ENCODE data around the gene ERAS. TPM values are rescaled to one million over a fixed set of nuclear protein-coding genes. Genes with fewer than 3 reads are reported as not detected.

The ERAS gene
- total RNA-seq, 6 donors from 2014 or later, result not detected

GRCh38 chrX:48833542-48834138 lies 7.3 kb downstream of the ERAS start:
- WGBS, 2 donors, result 33 to 48% methylated on average over 9 of the region's 9 CpGs

GRCh38 chrX:48834383-48834709 lies 8.0 kb downstream of the ERAS start:
- ATAC-seq (ENCODE audit: low FRiP score in 2 of 2) (peak in 1 of 2 donors; percentile 45), DNase-seq (no peak)
- no peaks in the 10 kb centered on the region for H3K9me3 ChIP-seq
- no peak overlapping the region for H3K27ac ChIP-seq
- H3K36me3 ChIP-seq, result no peaks in the 10 kb centered on the region
- 26 to 60% methylated on average over 1 to 7 of the region's 7 CpGs for WGBS, 2 donors
- H3K4me1 ChIP-seq, result peaks cover 0 to 14% (median 0%) of the 10 kb centered on the region in 4 donors
- peaks cover 0 to 26% (median 2%) of the 10 kb centered on the region in 4 donors for H3K27me3 ChIP-seq
- no peak for TF ChIP-seq POLR2AphosphoS5 (IDR thresholded peaks at IDR 0.05)
- TF ChIP-seq POLR2A (IDR thresholded peaks at IDR 0.05), result no peak
- TF ChIP-seq CTCF (IDR thresholded peaks at IDR 0.05), result no peak
- TF ChIP-seq EP300 (IDR thresholded peaks at IDR 0.05), result no peak
- no peak overlapping the region for H3K4me3 ChIP-seq

More at GRCh38 chrX:48833542-48834138, 7.3 kb downstream of the ERAS start:
- DNase-seq (no peak), ATAC-seq (ENCODE audit: low FRiP score in 2 of 2) (no peak)
- Histone ChIP-seq H3K9me3 (no peaks in the 10 kb centered on the region), H3K27me3 (peaks cover 0 to 26% (median 2%) of the 10 kb centered on the region in 4 donors), H3K27ac (no peak overlapping the region), H3K4me3 (no peak overlapping the region), H3K4me1 (peaks cover 0 to 14% (median 0%) of the 10 kb centered on the region in 4 donors), H3K36me3 (no peaks in the 10 kb centered on the region)
- no peak for TF ChIP-seq EP300 (IDR thresholded peaks at IDR 0.05)
- no peak for TF ChIP-seq POLR2AphosphoS5 (IDR thresholded peaks at IDR 0.05)
- no peak for TF ChIP-seq POLR2A (IDR thresholded peaks at IDR 0.05)
- no peak for TF ChIP-seq CTCF (IDR thresholded peaks at IDR 0.05)

- Histone ChIP-seq H3K27ac (no peak within 1 kb of the TSS), H3K27me3 (peaks cover 0 to 26% (median 2%) of the 10 kb centered on the region in 4 donors), H3K9me3 (no peaks in the 10 kb centered on the region), H3K36me3 (no peaks in the 10 kb centered on the region), H3K4me3 (peak within 1 kb of the TSS in 3 of 4 donors; percentile 15 to 41 (median 22)), H3K4me1 (peaks cover 0 to 14% (median 0%) of the 10 kb centered on the region in 4 donors)
- 49 to 79% methylated on average over 2 to 26 of the region's 35 CpGs for WGBS, 2 donors
- peak in 1 of 2 donors; percentile 65 for DNase-seq
- TF ChIP-seq POLR2AphosphoS5 (IDR thresholded peaks at IDR 0.05) (no peak), CTCF (IDR thresholded peaks at IDR 0.05) (no peak), EP300 (IDR thresholded peaks at IDR 0.05) (no peak), POLR2A (IDR thresholded peaks at IDR 0.05) (no peak)
- no peak for ATAC-seq (ENCODE audit: low FRiP score in 2 of 2)
These were observed 9.4 kb downstream of the ERAS start, which contains the start of gene PCSK1N for GRCh38 chrX:48835524-48836329. PCSK1N (minus strand) TSS chrX:48835610; CDS start chrX:48835532, 78 bp downstream.

GRCh38 chrX:48839686-48840085 lies 13.4 kb downstream of the ERAS start:
- 71 to 77% methylated on average over 5 to 10 of the region's 10 CpGs for WGBS, 2 donors
- ATAC-seq (ENCODE audit: low FRiP score in 2 of 2), result no peak
- peaks cover 0 to 10% (median 2%) of the 10 kb centered on the region in 4 donors for H3K27me3 ChIP-seq
- H3K27ac ChIP-seq, result no peak overlapping the region
- TF ChIP-seq POLR2A (IDR thresholded peaks at IDR 0.05) (no peak), EP300 (IDR thresholded peaks at IDR 0.05) (no peak), POLR2AphosphoS5 (IDR thresholded peaks at IDR 0.05) (no peak), CTCF (IDR thresholded peaks at IDR 0.05) (no peak)
- DNase-seq, result no peak
- H3K36me3 ChIP-seq, result no peaks in the 10 kb centered on the region
- H3K9me3 ChIP-seq, result no peaks in the 10 kb centered on the region
- H3K4me1 ChIP-seq, result peaks cover 0 to 9% (median 0%) of the 10 kb centered on the region in 4 donors
- no peak overlapping the region for H3K4me3 ChIP-seq
